Neural progenitor cell (in vitro differentiated cells): ENCODE data around the gene TAPT1.

Source experiments
- CTCF ChIP-seq: fragments of 200-600 bp; sonication (generic); IDR thresholded peaks from 2 replicates; pipeline ENCODE4 v1.5.1; 2017; ENCODE audit warnings: antibody characterized with exemption, mild to moderate bottlenecking
- EZH2phosphoT487 ChIP-seq: fragments of 200-600 bp; sonication (generic); IDR thresholded peaks from 2 replicates; pipeline ENCODE4 v1.6.1; 2017; ENCODE audit warnings: antibody characterized with exemption

GRCh38 chr4:16187455-16187854, 38.8 kb downstream of the TAPT1 start:
- TF ChIP-seq EZH2phosphoT487, result no peak
- no peak for TF ChIP-seq CTCF
